ENCODE results near the gene PPP6R1. TPM values are rescaled to one million over a fixed set of nuclear protein-coding genes. Genes with fewer than 3 reads are reported as not detected.

PPP6R1 gene
- total RNA-seq, 2 donors from 2014 or later = 40.6 to 46.0 TPM

- DNase-seq (ENCODE audit: low spot score) = no peak
- intact Hi-C loops (cut with DNase I) = no loop called here
Observed at GRCh38 chr19:55285229-55285890, 26.5 kb upstream of the PPP6R1 start.

DNA sequence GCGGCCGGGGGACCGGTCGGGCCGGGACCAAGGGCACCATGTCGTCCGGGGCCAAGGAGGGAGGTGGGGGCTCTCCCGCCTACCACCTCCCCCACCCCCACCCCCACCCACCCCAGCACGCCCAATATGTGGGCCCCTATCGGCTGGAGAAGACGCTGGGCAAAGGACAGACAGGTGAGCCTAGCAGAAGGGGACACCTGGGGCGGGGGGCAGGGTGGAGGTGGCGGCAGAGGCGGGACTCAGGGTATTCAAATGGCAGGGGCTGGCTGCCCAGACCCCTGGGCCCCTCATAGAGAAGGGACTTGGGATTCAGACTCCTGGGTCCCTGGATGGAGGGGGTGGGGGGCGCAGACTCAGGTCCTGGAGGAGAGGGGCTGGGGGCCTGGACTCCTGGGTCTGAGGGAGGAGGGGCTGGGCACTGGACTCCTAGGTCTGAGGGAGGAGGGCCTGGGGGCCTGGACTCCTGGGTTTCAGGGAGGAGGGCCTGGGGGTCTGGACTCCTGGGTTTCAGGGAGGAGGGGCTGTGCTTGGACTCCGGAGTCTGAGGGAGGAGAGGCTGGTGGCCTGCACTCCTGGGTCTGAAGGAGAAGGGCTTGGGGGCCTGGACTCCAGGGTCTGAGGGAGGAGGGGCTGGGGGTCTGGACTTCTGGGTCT, 25.7 kb upstream of the PPP6R1 start:
- intact Hi-C loops (cut with DNase I) = no loop called here
- no peak for DNase-seq (ENCODE audit: low spot score)

- intact Hi-C loops (cut with DNase I) = no loop called here
- no peak for DNase-seq (ENCODE audit: low spot score)
Observed at GRCh38 chr19:55283548-55284377, 24.9 kb upstream of the PPP6R1 start, which contains the start of gene BRSK1. Gene BRSK1 (plus strand): TSS chr19:55283997. CDS start chr19:55284443, 446 bp downstream.

- intact Hi-C loops (cut with DNase I) = loop anchor here in 1 of 2 donors (5.0 kb wide), 1 partner anchor 723 kb away; no protein-coding TSS in a partner anchor
- peak; percentile 97 for DNase-seq (ENCODE audit: low spot score)
Observed at GRCh38 chr19:55279770-55280643, 21.2 kb upstream of the PPP6R1 start, which contains the start of gene HSPBP1. Gene HSPBP1 (minus strand): TSS chr19:55280110. CDS start chr19:55279608, 502 bp downstream.

DNA sequence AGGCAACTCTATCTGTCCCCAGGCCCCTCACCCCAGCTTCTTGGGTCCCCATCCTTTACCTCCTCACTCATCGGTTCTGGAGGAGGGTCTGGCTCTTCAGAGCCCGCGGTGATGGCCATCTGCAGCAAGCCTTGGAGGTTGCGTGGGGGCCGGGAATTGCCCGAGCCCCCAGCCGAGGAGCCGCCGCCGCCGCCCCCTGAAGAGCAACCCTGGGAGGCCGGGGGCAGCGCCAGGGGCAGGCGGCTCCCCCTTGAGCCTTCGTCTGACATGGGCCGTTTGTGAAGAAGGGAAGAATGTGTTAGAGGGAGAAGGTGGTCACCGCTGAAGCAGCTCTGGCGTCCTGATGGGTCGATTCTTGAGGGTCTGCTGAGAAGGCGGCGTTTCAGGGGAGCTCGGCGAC, 20.5 kb upstream of the PPP6R1 start:
- DNase-seq (ENCODE audit: low spot score) = no peak
- intact Hi-C loops (cut with DNase I) = loop anchor here in 1 of 2 donors (5.0 kb wide), 1 partner anchor 722 kb away; no protein-coding TSS in a partner anchor

GRCh38 chr19:55278391-55279135, 19.7 kb upstream of the PPP6R1 start:
- intact Hi-C loops (cut with DNase I) = loop anchor here in 1 of 2 donors (5.0 kb wide), 1 partner anchor 721 kb away; no protein-coding TSS in a partner anchor
- DNase-seq (ENCODE audit: low spot score) = no peak

DNA sequence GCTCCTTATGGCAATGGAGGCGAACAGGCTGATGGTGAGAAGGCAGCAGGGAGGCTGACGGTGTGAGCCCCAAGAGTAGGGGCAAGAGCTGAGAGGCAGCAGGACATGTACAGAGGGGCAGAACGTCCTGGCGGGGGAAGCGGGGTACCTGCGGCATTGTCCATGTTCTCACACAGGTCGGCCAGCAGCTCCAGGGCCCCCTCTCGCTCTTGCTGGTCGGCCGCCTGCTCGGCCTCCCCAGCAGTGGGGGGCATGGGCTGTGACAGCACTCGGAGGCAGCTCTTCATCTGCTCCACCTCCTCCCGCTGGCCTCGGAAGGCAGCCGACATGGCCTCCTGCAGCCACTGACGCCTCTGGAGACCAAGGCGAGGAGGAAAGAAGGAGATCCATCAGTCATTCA, 18.7 kb upstream of the PPP6R1 start:
- DNase-seq (ENCODE audit: low spot score) = no peak
- intact Hi-C loops (cut with DNase I) = loop anchor here in 1 of 2 donors (5.0 kb wide), 1 partner anchor 720 kb away; no protein-coding TSS in a partner anchor

GRCh38 chr19:55276720-55277430, 18.1 kb upstream of the PPP6R1 start:
- intact Hi-C loops (cut with DNase I) = loop anchor here in 1 of 2 donors (5.0 kb wide), 1 partner anchor 720 kb away; no protein-coding TSS in a partner anchor
- no peak for DNase-seq (ENCODE audit: low spot score)

DNA sequence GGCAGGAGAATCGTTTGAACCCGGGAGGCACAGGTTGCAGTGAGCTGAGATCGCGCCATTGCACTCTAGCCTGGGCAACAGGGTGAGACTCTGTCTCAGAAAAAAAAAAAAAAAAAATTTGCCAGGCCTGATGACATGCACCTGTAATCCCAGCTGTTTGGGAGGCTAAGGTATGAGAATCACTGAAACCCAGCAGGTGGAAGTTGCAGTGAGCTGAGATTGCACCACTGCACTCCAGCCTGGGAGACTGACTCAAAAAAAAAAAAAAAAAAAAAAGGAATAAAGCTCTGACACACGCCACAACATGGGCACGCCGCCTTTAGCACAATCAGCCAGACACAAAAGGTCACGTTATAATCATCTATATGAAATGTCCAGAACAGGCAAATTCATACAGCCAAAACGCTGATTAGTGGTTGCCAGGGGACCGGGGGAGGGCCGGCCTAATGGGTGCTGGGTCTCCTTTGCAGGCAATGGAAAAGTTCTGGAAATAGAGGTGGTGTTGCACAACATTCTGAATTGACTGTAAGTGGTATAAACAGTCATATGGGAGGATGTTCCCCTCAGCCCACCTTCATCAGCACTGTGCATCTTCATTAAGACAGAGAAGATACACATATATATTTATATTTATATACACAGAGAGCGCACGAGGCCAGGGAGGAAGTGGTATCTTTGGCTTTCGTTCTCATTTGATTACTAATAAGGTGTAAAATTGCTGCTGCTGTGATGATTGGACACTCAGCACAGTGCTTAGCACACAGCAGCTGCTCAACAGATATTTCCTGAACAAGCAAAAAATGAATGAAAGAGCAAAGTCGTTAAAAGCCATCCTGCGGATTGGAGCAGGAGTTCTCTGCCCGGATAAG, 17.3 kb upstream of the PPP6R1 start:
- intact Hi-C loops (cut with DNase I) = loop anchor here in 1 of 2 donors (5.0 kb wide), 1 partner anchor 719 kb away; no protein-coding TSS in a partner anchor
- DNase-seq (ENCODE audit: low spot score) = no peak

DNA sequence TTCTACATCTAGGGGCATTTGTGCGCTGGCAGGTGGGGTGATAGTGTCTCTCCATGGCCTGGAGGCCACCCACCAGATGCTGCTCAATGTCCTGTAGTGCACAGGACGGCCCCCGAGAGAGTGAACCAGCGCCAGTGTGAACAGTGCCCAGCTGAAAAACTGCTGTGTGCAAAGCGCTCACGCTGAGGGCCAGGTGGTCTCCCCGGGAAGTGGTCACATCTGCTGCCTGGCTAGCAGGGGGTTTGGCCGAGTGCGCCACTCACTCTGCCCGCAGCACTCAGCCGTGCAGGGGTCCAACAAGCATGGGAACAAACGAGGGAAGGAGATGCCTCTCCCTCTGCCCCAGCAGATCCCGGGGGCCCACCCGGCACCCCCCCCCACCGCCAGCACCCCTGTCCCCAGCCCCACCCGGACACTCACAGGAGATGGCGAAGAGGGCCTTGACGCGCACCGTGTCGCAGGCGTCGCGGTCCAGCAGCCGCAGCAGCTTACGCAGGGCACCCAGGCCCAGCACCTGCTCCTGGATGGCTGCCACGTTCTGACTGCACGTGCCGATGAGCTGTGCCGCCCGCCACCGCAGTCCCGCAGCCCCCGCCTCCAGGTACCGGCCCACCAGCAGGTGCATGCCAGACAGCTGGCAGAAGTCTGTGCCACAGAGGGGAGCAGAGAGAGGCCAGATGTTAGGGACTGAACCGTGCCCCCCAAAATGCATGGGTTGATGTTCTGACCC, 15.3 kb upstream of the PPP6R1 start:
- intact Hi-C loops (cut with DNase I) = no loop called here
- DNase-seq (ENCODE audit: low spot score) = no peak

DNA sequence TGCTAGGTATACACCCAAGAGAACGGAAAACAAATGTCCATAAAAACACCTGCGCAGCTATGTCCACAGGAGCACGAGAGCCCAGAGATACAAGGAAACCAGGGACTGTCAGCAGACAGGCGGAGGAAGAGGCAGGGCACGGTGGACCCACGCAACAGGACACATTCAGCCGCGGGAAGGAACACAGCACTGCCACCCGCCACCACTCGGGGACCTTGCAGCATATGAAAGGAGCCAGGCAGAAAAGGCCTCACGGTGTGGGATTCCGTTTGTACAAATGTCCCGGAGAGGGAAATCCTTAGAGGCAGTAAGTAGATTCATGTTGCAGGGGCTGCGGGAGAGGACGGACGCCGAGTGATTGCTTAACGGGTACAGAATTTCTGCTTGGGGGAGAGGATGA, 13.3 kb upstream of the PPP6R1 start:
- intact Hi-C loops (cut with DNase I) = no loop called here
- DNase-seq (ENCODE audit: low spot score) = no peak

- intact Hi-C loops (cut with DNase I) = no loop called here
- DNase-seq (ENCODE audit: low spot score) = no peak
Observed at GRCh38 chr19:55270172-55270942, 11.5 kb upstream of the PPP6R1 start.

DNA sequence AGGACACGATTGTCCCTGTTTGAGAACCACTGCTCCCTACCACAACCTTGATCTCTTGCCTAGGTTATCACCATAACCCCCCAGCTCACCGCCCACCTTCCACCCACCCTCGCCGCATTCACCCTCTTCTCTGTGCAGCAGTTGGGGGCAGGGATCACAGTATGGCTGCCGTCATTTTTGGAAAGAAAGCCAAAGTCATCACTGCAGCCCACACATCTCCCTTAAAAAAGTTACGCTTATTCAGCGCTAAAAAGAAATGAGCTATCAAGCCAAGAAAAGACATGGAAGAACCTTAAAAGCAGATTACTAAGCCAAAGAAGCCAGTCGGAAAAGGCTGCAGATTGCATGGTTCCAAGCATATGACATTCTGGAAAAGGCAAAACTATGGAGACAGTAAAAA, 10.5 kb upstream of the PPP6R1 start:
- intact Hi-C loops (cut with DNase I) = no loop called here
- DNase-seq (ENCODE audit: low spot score) = no peak

DNA sequence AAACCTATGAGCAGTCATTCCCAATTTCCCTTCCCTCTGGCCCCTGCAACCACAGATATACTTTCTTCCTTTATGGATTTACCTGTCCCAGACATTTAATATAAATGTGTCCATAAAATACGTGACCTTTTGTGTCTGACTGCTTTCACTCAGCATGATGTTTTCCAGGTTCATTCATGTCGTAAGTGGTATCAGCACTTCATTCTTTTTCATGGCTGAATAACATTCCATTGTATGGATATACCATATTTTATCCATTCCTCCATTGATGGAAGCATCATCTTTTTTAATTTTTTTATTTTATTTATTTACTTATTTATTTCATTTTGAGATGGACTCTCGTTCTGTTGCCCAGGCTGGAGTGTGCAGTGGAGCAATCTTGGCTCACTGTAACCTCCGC, 8.0 kb upstream of the PPP6R1 start:
- DNase-seq (ENCODE audit: low spot score) = no peak
- intact Hi-C loops (cut with DNase I) = no loop called here

GRCh38 chr19:55266404-55266803, 7.6 kb upstream of the PPP6R1 start:
- intact Hi-C loops (cut with DNase I) = no loop called here
- DNase-seq (ENCODE audit: low spot score) = no peak

Data from posterior vena cava (tissue), 2 donors.